GM18870 (cell line): ENCODE results near the gene ETFA.

Experiments
- ATAC-seq: cut with Tn5 transposase; IDR thresholded peaks from one replicate; pipeline ENCODE4 v1.9.1; 2021; ENCODE audit warnings: moderate library complexity; ENCODE audit not compliant: unreplicated experiment

ETFA gene

DNA sequence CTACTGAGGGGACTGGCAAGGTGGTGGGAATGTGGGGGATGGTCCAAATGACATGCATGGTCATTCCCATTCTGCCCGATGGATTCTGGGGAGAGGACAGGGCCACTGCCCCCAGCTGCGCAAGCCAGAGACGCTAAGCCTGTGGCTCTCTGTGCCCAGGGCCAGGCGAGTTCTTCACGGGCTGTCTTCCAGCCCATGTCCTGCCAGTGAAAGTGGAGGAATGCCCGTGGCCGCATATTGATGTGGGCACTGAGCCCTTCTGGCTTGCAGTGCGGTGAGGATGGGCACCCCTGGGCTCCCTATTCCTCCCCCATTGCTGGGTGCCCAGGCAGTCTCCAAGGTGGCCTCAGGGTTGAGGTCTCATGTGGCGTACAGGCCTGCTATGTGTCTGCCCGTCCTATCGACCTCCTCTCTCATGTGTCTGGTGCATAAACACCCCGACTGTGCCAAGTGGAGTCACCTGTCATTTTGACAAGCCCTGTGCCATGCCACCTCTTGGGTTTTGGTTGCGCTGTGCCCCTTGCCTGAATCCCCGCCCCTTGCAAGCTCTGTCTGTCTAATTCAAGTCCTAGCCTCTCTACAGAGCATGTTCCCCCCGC, 134.7 kb downstream of the ETFA start:
- no peak for ATAC-seq

- ATAC-seq, result no peak
Measured at GRCh38 chr15:76176059-76176458, 135.2 kb downstream of the ETFA start.

DNA sequence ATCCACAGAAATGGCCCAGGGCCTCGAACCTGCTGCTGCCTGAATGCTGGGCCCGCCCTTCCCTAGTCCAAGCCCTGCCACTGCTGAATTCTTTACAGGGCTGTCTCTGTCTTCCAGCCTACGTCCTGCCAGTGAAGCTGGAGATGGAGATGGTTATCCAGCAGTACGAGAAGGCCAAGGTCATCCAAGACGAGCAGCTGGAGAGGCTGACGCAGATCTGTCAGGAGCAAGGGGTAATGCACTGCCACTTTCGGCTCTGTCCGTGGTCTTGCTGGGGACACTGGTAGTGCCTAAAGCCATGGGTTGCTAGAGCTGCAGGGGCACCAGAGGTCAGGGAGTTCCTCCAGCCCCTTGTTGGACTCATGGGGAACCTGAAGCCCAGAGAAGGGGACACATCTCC, 135.8 kb downstream of the ETFA start:
- ATAC-seq, result no peak

GRCh38 chr15:76174654-76175053, 136.6 kb downstream of the ETFA start:
- ATAC-seq, result no peak

DNA sequence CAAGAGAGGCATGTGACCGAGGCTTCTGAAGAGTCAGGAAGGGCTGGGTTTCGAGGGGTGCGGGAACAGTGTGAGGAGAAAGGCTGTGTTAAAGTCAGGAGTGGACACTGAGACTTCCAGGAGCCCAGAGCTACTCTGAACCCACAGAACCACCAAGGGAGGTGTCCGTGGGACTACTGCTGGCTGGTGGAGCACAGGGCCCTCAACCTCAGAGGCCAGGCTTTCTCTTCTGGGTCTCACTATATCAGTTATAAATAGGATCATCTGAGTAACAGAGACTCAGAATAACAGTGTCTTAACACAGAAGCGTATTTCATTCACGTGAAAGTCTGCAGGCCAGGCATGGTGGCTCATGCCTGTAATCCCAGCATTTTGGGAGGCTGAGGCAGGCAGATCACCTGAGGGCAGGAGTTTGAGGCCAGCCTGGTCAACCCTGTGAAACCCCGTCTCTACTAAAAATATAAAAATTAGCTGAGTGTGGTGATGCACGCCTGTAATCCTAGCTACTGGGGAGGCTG, 137.9 kb downstream of the ETFA start:
- no peak for ATAC-seq

DNA sequence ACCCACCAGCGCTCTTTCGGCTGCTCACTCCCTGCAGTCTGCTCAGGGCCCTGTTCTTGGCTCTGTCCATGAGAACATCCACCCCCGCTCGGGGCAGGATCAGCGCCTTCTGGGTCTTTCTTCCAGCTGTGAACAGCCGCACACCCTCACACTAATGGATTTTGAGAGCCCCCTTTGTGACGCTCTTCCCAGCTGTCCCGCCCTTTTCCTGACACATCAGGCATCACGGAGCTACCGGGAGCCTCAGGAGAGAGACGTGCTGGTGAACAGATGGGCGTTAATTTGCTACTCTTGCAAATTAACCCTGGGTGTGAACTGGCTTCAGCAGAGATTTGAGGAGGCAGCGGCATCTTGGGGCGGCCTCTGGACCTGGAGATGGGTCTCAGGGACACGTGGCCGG, 138.5 kb downstream of the ETFA start:
- no peak for ATAC-seq

GRCh38 chr15:76169911-76170800, 141.1 kb downstream of the ETFA start:
- ATAC-seq, result no peak

DNA sequence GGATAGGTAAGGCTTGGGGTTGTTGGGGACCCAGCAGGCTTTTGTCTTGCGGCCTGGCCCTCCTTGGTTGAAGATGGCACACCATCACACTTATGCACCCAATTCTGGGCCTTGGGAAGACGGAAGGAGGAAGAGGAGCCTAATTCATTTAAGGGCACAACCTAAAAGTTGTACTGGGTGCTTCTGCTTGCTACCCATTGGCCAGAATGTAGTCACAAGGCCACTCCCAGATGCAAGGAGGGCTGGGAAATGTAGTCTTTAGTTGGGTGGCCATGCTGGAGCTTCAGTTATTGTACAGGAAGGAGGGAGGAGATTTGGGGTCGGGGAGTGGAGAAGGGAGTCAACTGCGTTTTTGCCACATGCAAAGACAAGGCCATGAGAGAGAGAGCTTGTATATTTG, 142.3 kb downstream of the ETFA start:
- no peak for ATAC-seq

DNA sequence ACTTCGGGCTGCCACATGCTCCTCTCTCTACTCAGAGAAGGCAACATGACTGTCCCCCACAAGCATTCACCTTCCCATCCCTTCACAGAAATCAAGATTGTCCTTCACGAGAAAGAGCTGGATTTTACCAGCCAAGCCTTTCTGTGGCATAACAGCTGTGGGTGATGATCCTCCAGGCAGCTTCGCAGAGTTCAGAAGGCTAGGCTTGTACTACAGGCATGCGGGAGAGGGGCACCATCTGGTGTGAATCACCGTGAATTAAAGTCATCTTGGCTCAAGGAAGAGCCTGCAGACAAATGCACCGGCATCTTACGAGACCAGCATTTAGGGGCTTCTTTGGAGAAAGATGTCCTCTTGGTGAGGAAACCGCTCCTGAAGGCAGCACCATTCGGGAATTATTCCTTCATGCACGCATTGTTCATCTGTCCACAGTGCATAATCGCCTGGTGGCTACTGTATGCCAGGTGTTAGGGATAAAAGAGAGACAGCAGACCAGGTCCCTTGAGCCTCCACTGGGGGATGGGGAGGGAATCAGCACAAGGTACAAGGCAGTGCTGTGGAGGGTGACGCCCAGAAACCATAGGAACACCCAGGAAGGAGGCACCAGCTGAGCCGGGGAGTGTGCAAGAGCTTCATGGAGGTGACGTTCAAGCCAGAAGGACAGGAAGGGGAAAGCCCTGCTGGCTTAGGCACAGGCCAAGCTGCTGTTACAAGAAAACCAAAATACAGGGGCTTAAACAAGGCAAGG, 142.9 kb downstream of the ETFA start:
- ATAC-seq, result no peak

- no peak for ATAC-seq
Measured at GRCh38 chr15:76165951-76166350, 145.3 kb downstream of the ETFA start.
